H9 (cell line): Measurements from ENCODE around the gene KDF1. TPM values are rescaled to one million over a fixed set of nuclear protein-coding genes. Genes with fewer than 3 reads are reported as not detected.
"Not testable (repeated sequence)": the region's sequence is repeated elsewhere in the genome, so short reads cannot be mapped to it uniquely, and the experiment has no call there.

Source experiments
- DNase-seq: peaks from one replicate; pipeline ENCODE4 v3.0.0-alpha.2; 2017
- H2AFZ ChIP-seq: one replicate; pipeline ENCODE4 v1.6.1; 2013; ENCODE audit warnings: mild to moderate bottlenecking, low read length, control low read depth, moderate library complexity
- H2AK5ac ChIP-seq: 2 replicates; pipeline ENCODE4 v1.6.1; 2013; ENCODE audit warnings: low read length, control low read depth, mixed read lengths; ENCODE audit not compliant: insufficient read length
- H2BK120ac ChIP-seq: one replicate; pipeline ENCODE4 v1.6.1; 2013; ENCODE audit warnings: low read depth, mild to moderate bottlenecking, low read length, control low read depth, inconsistent platforms; ENCODE audit not compliant: poor library complexity, severe bottlenecking
- H2BK12ac ChIP-seq: 2 replicates; pipeline ENCODE4 v1.6.1; 2013; ENCODE audit warnings: low read length, control low read depth, mixed read lengths, low read depth; ENCODE audit not compliant: insufficient read length
- H2BK15ac ChIP-seq: 2 replicates; pipeline ENCODE4 v1.6.1; 2013; ENCODE audit warnings: low read depth, low read length, control low read depth
- H2BK20ac ChIP-seq: one replicate; pipeline ENCODE4 v1.6.1; 2013; ENCODE audit warnings: low read depth, mild to moderate bottlenecking, low read length, control low read depth, inconsistent platforms; ENCODE audit not compliant: poor library complexity, severe bottlenecking
- H2BK5ac ChIP-seq: 2 replicates; pipeline ENCODE4 v1.6.1; 2013; ENCODE audit warnings: low read length, control low read depth, mixed read lengths; ENCODE audit not compliant: insufficient read length
- H3K14ac ChIP-seq: 2 replicates; pipeline ENCODE4 v1.6.1; 2013; ENCODE audit warnings: low read length, control low read depth; ENCODE audit not compliant: insufficient read depth
- H3K18ac ChIP-seq: 2 replicates; pipeline ENCODE4 v1.6.1; 2013; ENCODE audit warnings: low read depth, mild to moderate bottlenecking, mixed read lengths, low read length, control low read depth; ENCODE audit not compliant: insufficient read length
- H3K23ac ChIP-seq: 2 replicates; pipeline ENCODE4 v1.6.1; 2013; ENCODE audit warnings: low read length, control low read depth, mixed read lengths, low read depth; ENCODE audit not compliant: insufficient read length
- H3K23me2 ChIP-seq: 2 replicates; pipeline ENCODE4 v1.6.1; 2013; ENCODE audit warnings: low read depth, mild to moderate bottlenecking, mixed read lengths, low read length, control low read depth; ENCODE audit not compliant: insufficient read length, poor library complexity, severe bottlenecking
- H3K27ac ChIP-seq: 2 replicates; pipeline ENCODE4 v1.5.1; 2013; ENCODE audit warnings: low read length, control low read depth, mixed read lengths, low read depth; ENCODE audit not compliant: insufficient read length
- H3K27me3 ChIP-seq: 2 replicates; pipeline ENCODE4 v1.6.1; 2013; ENCODE audit warnings: low read length, control low read depth, inconsistent platforms; ENCODE audit not compliant: insufficient read depth
- H3K4ac ChIP-seq: 2 replicates; pipeline ENCODE4 v1.6.1; 2013; ENCODE audit warnings: low read depth, mild to moderate bottlenecking, control low read depth, inconsistent platforms, low read length, moderate library complexity
- H3K4me1 ChIP-seq: 2 replicates; pipeline ENCODE4 v1.6.1; 2013; ENCODE audit warnings: low read length, control low read depth, inconsistent platforms; ENCODE audit not compliant: insufficient read depth
- H3K4me2 ChIP-seq: 2 replicates; pipeline ENCODE4 v1.6.1; 2013; ENCODE audit warnings: low read length, control low read depth, mixed read lengths; ENCODE audit not compliant: insufficient read length, insufficient read depth
- H3K56ac ChIP-seq: 2 replicates; pipeline ENCODE4 v1.6.1; 2013; ENCODE audit warnings: low read depth, mild to moderate bottlenecking, mixed read lengths, low read length, control low read depth; ENCODE audit not compliant: insufficient read length
- H3K79me1 ChIP-seq: 2 replicates; pipeline ENCODE4 v1.6.1; 2013; ENCODE audit warnings: low read depth, mild to moderate bottlenecking, moderate library complexity, low read length, control low read depth, inconsistent platforms; ENCODE audit not compliant: insufficient read depth, poor library complexity, severe bottlenecking
- H3K79me2 ChIP-seq: 2 replicates; pipeline ENCODE4 v1.6.1; 2013; ENCODE audit warnings: low read length, control low read depth, inconsistent platforms; ENCODE audit not compliant: insufficient read depth
- H3K9ac ChIP-seq: 2 replicates; pipeline ENCODE4 v1.6.1; 2013; ENCODE audit warnings: low read length, control low read depth, mixed read lengths; ENCODE audit not compliant: insufficient read length; ENCODE audit errors: extremely low read depth
- H3K9me3 ChIP-seq: one replicate; pipeline ENCODE4 v1.6.1; 2013; ENCODE audit warnings: low read depth, low read length, inconsistent platforms; ENCODE audit not compliant: control insufficient read depth
- H3T11ph ChIP-seq: one replicate; pipeline ENCODE4 v1.6.1; 2013; ENCODE audit warnings: mild to moderate bottlenecking, low read length, control low read depth, inconsistent platforms
- H4K20me1 ChIP-seq: one replicate; pipeline ENCODE4 v1.6.1; 2013; ENCODE audit not compliant: control insufficient read depth, insufficient read length, insufficient read depth
- H4K5ac ChIP-seq: 2 replicates; pipeline ENCODE4 v1.6.1; 2013; ENCODE audit warnings: low read depth, mild to moderate bottlenecking, mixed read lengths, low read length, control low read depth; ENCODE audit not compliant: insufficient read length
- H4K8ac ChIP-seq: replicated peaks from 2 replicates; pipeline ENCODE4 v1.6.1; 2013; ENCODE audit warnings: low read length, control low read depth, mixed read lengths, low read depth; ENCODE audit not compliant: insufficient read length
- H4K91ac ChIP-seq: 2 replicates; pipeline ENCODE4 v1.6.1; 2013; ENCODE audit warnings: low read depth, mild to moderate bottlenecking, moderate library complexity, mixed read lengths, low read length, control low read depth; ENCODE audit not compliant: insufficient read length
- H3K27ac Mint-ChIP-seq, 3 experiments: 2 replicates in 2 of 3; 3 replicates in 1 of 3; pipeline ENCODE4 v1.8.0; 2020 to 2021; ENCODE audit warnings: mixed read lengths in 3 of 3, mild to moderate bottlenecking in 1 of 3, moderate library complexity in 1 of 3
- H3K27me3 Mint-ChIP-seq: 2 replicates; pipeline ENCODE4 v1.8.0; 2021; ENCODE audit warnings: low read depth, mild to moderate bottlenecking, moderate library complexity, mixed read lengths
- H3K36me3 Mint-ChIP-seq, 3 experiments: 2 replicates in 2 of 3; 3 replicates in 1 of 3; pipeline ENCODE4 v1.8.0; 2020 to 2021; ENCODE audit warnings: low read depth in 3 of 3, mixed read lengths in 3 of 3; ENCODE audit not compliant: insufficient read depth in 1 of 3
- H3K4me1 Mint-ChIP-seq, 2 experiments: 2 replicates each; pipeline ENCODE4 v1.8.0; 2020; ENCODE audit warnings: mixed read lengths in 2 of 2
- H3K4me3 Mint-ChIP-seq, 2 experiments: 2 replicates in 1 of 2; 3 replicates in 1 of 2; pipeline ENCODE4 v1.8.0; 2020 to 2021; ENCODE audit warnings: mild to moderate bottlenecking in 2 of 2, mixed read lengths in 2 of 2, moderate library complexity in 1 of 2
- H3K9me3 Mint-ChIP-seq, 2 experiments: 2 replicates in 1 of 2; 3 replicates in 1 of 2; pipeline ENCODE4 v1.8.0; 2020; ENCODE audit warnings: mild to moderate bottlenecking in 2 of 2, mixed read lengths in 2 of 2, moderate library complexity in 1 of 2
- WGBS: extraction: QIAGEN DNeasy Blood & Tissue Kit; methylation state at CpG from one replicate; pipeline ENCODE4 v1.1.7; 2013; ENCODE audit warnings: missing lambda C conversion rate, low lambda C conversion rate, mixed read lengths; ENCODE audit not compliant: insufficient read length; ENCODE audit errors: extremely low coverage; 5-methylcytosine and 5-hydroxymethylcytosine counted together
- total RNA-seq: library from RNA; stranded (reverse); gene quantifications from 2 replicates; pipeline ENCODE4 v1.2.1, GENCODE V29; 2021
- TF ChIP-seq, protein P1 (sequence below): fragments of 200-600 bp; sonication (generic); conservative IDR thresholded peaks from 3 replicates; pipeline ENCODE4 v1.8.0; 2021; ENCODE audit warnings: antibody characterized with exemption, mild to moderate bottlenecking

KDF1 gene
- total RNA-seq, 1 experiment from 2014 or later = 17.6 TPM

DNA sequence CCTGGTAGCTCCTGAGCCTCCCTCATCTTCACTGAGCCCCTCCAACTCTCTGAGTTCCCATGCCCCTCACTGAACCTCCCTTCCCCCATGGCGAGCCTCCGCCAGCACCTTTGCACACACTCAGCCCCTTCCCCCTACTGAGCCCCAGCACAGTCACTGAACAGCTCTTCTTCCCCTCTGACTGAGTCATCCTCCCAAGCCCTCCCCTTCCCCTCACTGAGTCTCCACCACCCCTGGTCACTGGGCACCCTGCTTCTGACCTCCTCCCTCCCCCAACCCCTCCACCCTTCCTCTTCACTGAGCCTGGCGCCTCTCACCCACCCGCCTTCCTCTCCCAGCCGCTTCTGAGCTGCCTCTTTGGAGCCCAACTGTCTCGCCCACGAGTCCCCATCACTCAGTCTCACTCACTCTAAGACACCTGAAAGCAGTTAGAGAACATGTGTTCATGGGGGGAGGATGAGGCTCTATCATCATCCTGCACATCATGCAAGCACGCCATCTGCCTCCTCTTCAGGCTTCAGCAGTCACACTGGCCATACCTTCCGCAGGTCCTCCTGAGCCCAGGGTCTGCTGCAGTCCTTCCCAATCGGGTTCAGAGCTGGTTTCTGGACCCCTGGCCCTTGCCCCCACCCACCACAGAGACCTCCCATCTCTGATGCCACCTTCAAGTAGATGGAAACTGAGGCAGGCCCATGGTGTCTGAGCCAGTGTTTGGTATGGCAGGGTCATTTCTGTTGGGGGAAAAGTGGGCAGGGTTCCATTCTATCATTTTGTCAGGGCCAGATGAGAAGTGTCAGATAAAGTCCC lies 31.2 kb upstream of the KDF1 start:
- peaks cover 29% of the 10 kb centered on the region for H3K27me3 Mint-ChIP-seq
- no peak overlapping the region for H3K4me2 ChIP-seq

DNA sequence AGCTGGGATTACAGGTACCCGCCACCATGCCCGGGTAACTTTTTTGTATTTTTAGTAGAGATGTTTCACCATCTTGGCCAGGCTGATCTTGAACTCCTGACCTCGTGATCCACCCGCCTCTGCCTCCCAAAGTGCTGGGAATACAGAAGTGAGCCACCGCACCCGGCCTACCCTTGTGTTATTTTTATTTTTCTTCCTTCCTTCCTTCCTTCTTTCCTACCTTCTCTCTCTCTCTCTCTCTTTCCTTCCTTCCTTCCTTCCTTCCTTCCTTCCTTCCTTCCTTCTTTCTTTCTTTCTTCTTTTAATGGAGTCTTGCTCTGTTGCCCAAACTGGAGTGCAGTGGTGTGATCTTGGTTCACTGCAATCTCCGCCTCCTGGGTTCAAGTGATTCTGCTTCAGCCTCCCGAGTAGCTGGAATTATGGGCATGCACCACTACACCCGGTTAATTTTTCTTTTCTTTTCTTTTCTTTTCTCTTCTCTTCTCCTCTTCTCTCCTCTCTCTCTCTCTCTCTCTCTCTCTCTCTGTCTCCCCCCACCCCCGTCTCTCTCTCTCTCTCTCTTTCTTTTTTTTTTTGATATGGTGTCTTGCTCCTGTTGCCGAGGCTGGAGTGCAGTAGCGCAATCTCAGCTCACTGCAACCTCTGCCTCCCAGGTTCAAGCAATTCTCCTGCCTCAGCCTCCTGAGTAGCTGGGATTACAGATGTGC lies 29.3 kb upstream of the KDF1 start:
- H2BK120ac ChIP-seq, H2BK15ac ChIP-seq, H4K8ac ChIP-seq, H2AFZ ChIP-seq, H3K18ac ChIP-seq, H4K5ac ChIP-seq, H3K9ac ChIP-seq, H2BK20ac ChIP-seq, H2BK12ac ChIP-seq, H3K36me3 Mint-ChIP-seq, H3K4ac ChIP-seq, H3K4me1 ChIP-seq, H3K14ac ChIP-seq, DNase-seq, H3K56ac ChIP-seq, H3K79me1 ChIP-seq, H4K20me1 ChIP-seq, H3K4me2 ChIP-seq, H3K27ac Mint-ChIP-seq, H3K23ac ChIP-seq, H3K27ac ChIP-seq, H2AK5ac ChIP-seq, H3T11ph ChIP-seq, H3K23me2 ChIP-seq, H3K4me3 Mint-ChIP-seq, H3K9me3 ChIP-seq, H2BK5ac ChIP-seq, H3K79me2 ChIP-seq, H3K27me3 ChIP-seq, H3K9me3 Mint-ChIP-seq, H4K91ac ChIP-seq: not testable (repeated sequence)
- peaks cover 29% of the 10 kb centered on the region for H3K27me3 Mint-ChIP-seq
- WGBS = no CpG with 5 or more reads among the region's 12 CpGs
- peaks cover 15 to 16% of the 10 kb centered on the region in 2 experiments for H3K4me1 Mint-ChIP-seq

More for the DNA sequence above, 31.2 kb upstream of the KDF1 start:
- no peak overlapping the region for H4K91ac ChIP-seq
- TF ChIP-seq, protein P1, sequence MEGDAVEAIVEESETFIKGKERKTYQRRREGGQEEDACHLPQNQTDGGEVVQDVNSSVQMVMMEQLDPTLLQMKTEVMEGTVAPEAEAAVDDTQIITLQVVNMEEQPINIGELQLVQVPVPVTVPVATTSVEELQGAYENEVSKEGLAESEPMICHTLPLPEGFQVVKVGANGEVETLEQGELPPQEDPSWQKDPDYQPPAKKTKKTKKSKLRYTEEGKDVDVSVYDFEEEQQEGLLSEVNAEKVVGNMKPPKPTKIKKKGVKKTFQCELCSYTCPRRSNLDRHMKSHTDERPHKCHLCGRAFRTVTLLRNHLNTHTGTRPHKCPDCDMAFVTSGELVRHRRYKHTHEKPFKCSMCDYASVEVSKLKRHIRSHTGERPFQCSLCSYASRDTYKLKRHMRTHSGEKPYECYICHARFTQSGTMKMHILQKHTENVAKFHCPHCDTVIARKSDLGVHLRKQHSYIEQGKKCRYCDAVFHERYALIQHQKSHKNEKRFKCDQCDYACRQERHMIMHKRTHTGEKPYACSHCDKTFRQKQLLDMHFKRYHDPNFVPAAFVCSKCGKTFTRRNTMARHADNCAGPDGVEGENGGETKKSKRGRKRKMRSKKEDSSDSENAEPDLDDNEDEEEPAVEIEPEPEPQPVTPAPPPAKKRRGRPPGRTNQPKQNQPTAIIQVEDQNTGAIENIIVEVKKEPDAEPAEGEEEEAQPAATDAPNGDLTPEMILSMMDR = no peak
- Mint-ChIP-seq H3K27ac (no peak overlapping the region), H3K4me3 (no peak overlapping the region; a peak in 1 of 5 replicates), H3K9me3 (no peaks in the 10 kb centered on the region), H3K36me3 (peaks cover 3 to 17% (median 13%) of the 10 kb centered on the region in 3 experiments; a peak in 5 of 7 replicates), H3K4me1 (peaks cover 31 to 32% of the 10 kb centered on the region in 2 experiments)
- H2BK120ac ChIP-seq = no peak overlapping the region
- no peak overlapping the region for H3K9ac ChIP-seq
- H3K79me2 ChIP-seq = peaks cover 3% of the 10 kb centered on the region; the same call in 1 of the 2 replicates
- no CpG with 5 or more reads among the region's 10 CpGs for WGBS
- H4K20me1 ChIP-seq = no peaks in the 10 kb centered on the region
- H3K23me2 ChIP-seq = peaks cover 12% of the 10 kb centered on the region
- no peak overlapping the region for H2BK15ac ChIP-seq
- peaks cover 3% of the 10 kb centered on the region for H3K79me1 ChIP-seq
- no peak overlapping the region for H2BK20ac ChIP-seq
- no peak overlapping the region for H3K56ac ChIP-seq
- H3K4me1 ChIP-seq = peaks cover 7% of the 10 kb centered on the region; the same call in 1 of the 2 replicates
- no peak overlapping the region for H3K27ac ChIP-seq
- no peak overlapping the region for H3K14ac ChIP-seq
- H2BK5ac ChIP-seq = no peak overlapping the region
- no peak overlapping the region for H3T11ph ChIP-seq
- no peaks in the 10 kb centered on the region for H3K27me3 ChIP-seq
- H2BK12ac ChIP-seq = no peak overlapping the region
- no peak overlapping the region for H4K5ac ChIP-seq
- H3K9me3 ChIP-seq = no peaks in the 10 kb centered on the region
- DNase-seq = peak; percentile 32
- no peak overlapping the region for H3K4ac ChIP-seq
- H4K8ac ChIP-seq = no peak overlapping the region
- H3K23ac ChIP-seq = no peak overlapping the region
- H3K18ac ChIP-seq = no peak overlapping the region
- H2AK5ac ChIP-seq = no peak overlapping the region
- no peak overlapping the region for H2AFZ ChIP-seq
